ENCODE data around the gene DPYD. TPM values are rescaled to one million over a fixed set of nuclear protein-coding genes. Genes with fewer than 3 reads are reported as not detected.

The DPYD gene
- total RNA-seq, 1 donor from 2014 or later: 5.9 TPM

DNA sequence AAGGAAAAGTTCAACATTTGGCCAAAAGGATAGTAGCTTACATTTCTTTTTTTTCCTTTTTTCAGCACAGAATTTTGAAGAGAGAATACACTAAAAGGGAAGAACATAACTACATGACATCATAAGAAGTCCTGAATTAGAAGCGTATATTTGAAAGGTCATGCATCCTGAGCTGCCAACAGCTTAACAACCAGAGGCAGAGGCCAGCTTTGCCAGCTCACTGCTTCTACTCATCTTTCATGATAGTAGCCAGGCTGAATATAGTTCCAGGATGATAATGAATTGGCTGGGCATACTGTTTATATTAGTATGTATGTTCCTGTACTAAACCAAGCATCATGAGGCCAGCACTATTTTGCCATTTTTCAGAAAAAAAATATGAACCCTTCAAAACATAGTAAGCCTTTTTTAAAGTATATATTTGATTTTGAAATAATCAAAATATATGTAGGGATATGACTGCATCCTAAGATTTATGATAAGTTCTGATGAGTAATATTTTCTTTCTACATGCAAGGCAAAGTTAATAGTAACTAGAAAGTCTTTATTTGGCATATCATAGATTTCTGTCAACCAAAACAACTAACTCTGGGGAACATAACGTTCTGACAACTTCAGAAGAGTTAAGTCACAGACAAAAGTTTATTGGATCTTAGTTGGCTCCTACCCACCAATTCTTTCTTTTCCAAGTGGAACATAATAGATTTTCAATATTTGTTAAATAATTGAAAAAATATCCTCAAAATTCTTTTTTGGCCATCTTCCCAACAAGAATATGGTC is 123.2 kb downstream of the DPYD start:
- Mint-ChIP-seq H3K27ac (ENCODE audit: unreplicated experiment) (no peak overlapping the region), H3K9me3 (no peaks in the 10 kb centered on the region), H3K4me1 (peaks cover 7% of the 10 kb centered on the region), H3K27me3 (ENCODE audit: low read depth) (no peaks in the 10 kb centered on the region), H3K4me3 (no peak overlapping the region), H3K36me3 (ENCODE audit: low read depth) (no peaks in the 10 kb centered on the region)
- DNase-seq (ENCODE audit: low read depth, low spot score): no peak
- no peak for TF ChIP-seq CTCF (conservative IDR thresholded peaks at IDR 0.05)

GRCh38 chr1:97796711-97797110 is 124.1 kb downstream of the DPYD start:
- H3K9me3 Mint-ChIP-seq: no peaks in the 10 kb centered on the region
- H3K27me3 Mint-ChIP-seq (ENCODE audit: low read depth): no peaks in the 10 kb centered on the region
- TF ChIP-seq CTCF (conservative IDR thresholded peaks at IDR 0.05): no peak
- no peak for DNase-seq (ENCODE audit: low read depth, low spot score)
- H3K4me1 Mint-ChIP-seq: peaks cover 7% of the 10 kb centered on the region
- H3K27ac Mint-ChIP-seq (ENCODE audit: unreplicated experiment): no peak overlapping the region
- H3K4me3 Mint-ChIP-seq: no peak overlapping the region
- no peaks in the 10 kb centered on the region for H3K36me3 Mint-ChIP-seq (ENCODE audit: low read depth)

DNA sequence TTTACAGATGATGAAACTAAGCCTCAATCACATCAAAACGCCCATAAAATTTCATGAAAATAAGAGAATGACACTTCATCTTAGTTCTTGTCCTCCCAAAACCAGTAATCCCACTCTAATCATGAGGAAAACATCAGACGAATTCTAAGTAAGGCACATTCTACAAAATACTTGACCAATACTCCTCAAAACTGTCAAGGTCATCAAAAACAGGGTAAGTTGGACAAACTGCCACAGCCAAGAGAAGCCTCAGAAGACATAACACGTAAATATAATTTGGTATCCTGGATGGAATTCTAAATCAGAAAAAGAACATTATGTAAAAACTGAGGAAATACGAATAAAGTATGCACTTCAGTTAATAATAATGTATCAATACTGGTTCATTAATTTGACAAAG is 128.2 kb downstream of the DPYD start:
- no peak overlapping the region for H3K27ac Mint-ChIP-seq (ENCODE audit: unreplicated experiment)
- H3K36me3 Mint-ChIP-seq (ENCODE audit: low read depth): no peaks in the 10 kb centered on the region
- no peaks in the 10 kb centered on the region for H3K27me3 Mint-ChIP-seq (ENCODE audit: low read depth)
- H3K4me1 Mint-ChIP-seq: peaks cover 7% of the 10 kb centered on the region
- DNase-seq (ENCODE audit: low read depth, low spot score): no peak
- no peaks in the 10 kb centered on the region for H3K9me3 Mint-ChIP-seq
- TF ChIP-seq CTCF (conservative IDR thresholded peaks at IDR 0.05): no peak
- no peak overlapping the region for H3K4me3 Mint-ChIP-seq

GRCh38 chr1:97791251-97791650 is 129.6 kb downstream of the DPYD start:
- no peak overlapping the region for H3K27ac Mint-ChIP-seq (ENCODE audit: unreplicated experiment)
- no peaks in the 10 kb centered on the region for H3K36me3 Mint-ChIP-seq (ENCODE audit: low read depth)
- no peaks in the 10 kb centered on the region for H3K4me1 Mint-ChIP-seq
- TF ChIP-seq CTCF (conservative IDR thresholded peaks at IDR 0.05): no peak
- no peak for DNase-seq (ENCODE audit: low read depth, low spot score)
- H3K9me3 Mint-ChIP-seq: no peaks in the 10 kb centered on the region
- H3K4me3 Mint-ChIP-seq: no peak overlapping the region
- no peaks in the 10 kb centered on the region for H3K27me3 Mint-ChIP-seq (ENCODE audit: low read depth)

DNA sequence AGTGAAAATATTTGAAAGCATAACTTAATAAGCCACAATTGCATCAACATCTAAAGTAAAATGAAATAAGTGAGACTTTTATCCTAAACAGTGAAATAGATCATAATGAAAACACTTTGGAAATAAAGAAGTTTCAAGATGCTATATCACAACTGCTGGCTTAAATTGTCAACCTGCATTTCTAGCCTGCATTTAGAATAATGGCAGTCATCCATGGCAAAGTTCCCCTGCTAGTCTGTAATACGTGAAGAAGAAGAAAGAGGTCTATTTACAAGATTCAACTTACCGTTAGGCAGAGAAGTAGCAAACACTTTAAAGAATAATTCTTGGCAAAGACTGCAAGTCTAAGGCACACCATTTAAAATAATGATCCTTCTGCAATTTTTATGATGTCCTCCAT is 133.6 kb downstream of the DPYD start:
- Mint-ChIP-seq H3K4me1 (no peaks in the 10 kb centered on the region), H3K27ac (ENCODE audit: unreplicated experiment) (no peak overlapping the region), H3K4me3 (no peak overlapping the region), H3K27me3 (ENCODE audit: low read depth) (no peaks in the 10 kb centered on the region), H3K9me3 (no peaks in the 10 kb centered on the region), H3K36me3 (ENCODE audit: low read depth) (no peaks in the 10 kb centered on the region)
- DNase-seq (ENCODE audit: low read depth, low spot score): no peak
- TF ChIP-seq CTCF (conservative IDR thresholded peaks at IDR 0.05): no peak
